Measurements from ENCODE around the gene TMEFF1.

TMEFF1 gene

GRCh38 chr9:100485196-100485595 is 12.2 kb downstream of the TMEFF1 start:
- H3K4me3 ChIP-seq (replicated peaks; ENCODE audit: low read depth, low read length) = no peak overlapping the region
- no peak for TF ChIP-seq CTCF (IDR thresholded peaks at IDR 0.05; ENCODE audit: insufficient read depth, low read length, poor library complexity, severe bottlenecking)

GRCh38 chr9:100486479-100487176 is 13.7 kb downstream of the TMEFF1 start:
- DNase-seq (ENCODE audit: extremely low read depth, insufficient read length) = no peak
- H3K4me3 ChIP-seq (replicated peaks; ENCODE audit: low read depth, low read length) = no peak overlapping the region
- H3K36me3 ChIP-seq (ENCODE audit: control insufficient read depth, insufficient read depth, low read length) = no peaks in the 10 kb centered on the region
- H3K27me3 ChIP-seq (replicated peaks; ENCODE audit: control insufficient read depth, insufficient read depth, low read length) = no peaks in the 10 kb centered on the region
- TF ChIP-seq CTCF (IDR thresholded peaks at IDR 0.05; ENCODE audit: insufficient read depth, low read length, poor library complexity, severe bottlenecking) = no peak

More at GRCh38 chr9:100485196-100485595, 12.2 kb downstream of the TMEFF1 start:
- H3K27me3 ChIP-seq (replicated peaks; ENCODE audit: control insufficient read depth, insufficient read depth, low read length) = no peaks in the 10 kb centered on the region
- H3K36me3 ChIP-seq (ENCODE audit: control insufficient read depth, insufficient read depth, low read length) = no peaks in the 10 kb centered on the region
- DNase-seq (ENCODE audit: extremely low read depth, insufficient read length) = no peak

- no peaks in the 10 kb centered on the region for H3K27me3 ChIP-seq (replicated peaks; ENCODE audit: control insufficient read depth, insufficient read depth, low read length)
- DNase-seq (ENCODE audit: extremely low read depth, insufficient read length) = no peak
- H3K36me3 ChIP-seq (ENCODE audit: control insufficient read depth, insufficient read depth, low read length) = no peaks in the 10 kb centered on the region
- H3K4me3 ChIP-seq (replicated peaks; ENCODE audit: low read depth, low read length) = no peak overlapping the region
- TF ChIP-seq CTCF (IDR thresholded peaks at IDR 0.05; ENCODE audit: insufficient read depth, low read length, poor library complexity, severe bottlenecking) = no peak
These were observed 15.2 kb downstream of the TMEFF1 start for GRCh38 chr9:100488177-100488576.

GRCh38 chr9:100489836-100490235 is 16.9 kb downstream of the TMEFF1 start:
- no peaks in the 10 kb centered on the region for H3K36me3 ChIP-seq (ENCODE audit: control insufficient read depth, insufficient read depth, low read length)
- no peak for DNase-seq (ENCODE audit: extremely low read depth, insufficient read length)
- TF ChIP-seq CTCF (IDR thresholded peaks at IDR 0.05; ENCODE audit: insufficient read depth, low read length, poor library complexity, severe bottlenecking) = no peak
- H3K4me3 ChIP-seq (replicated peaks; ENCODE audit: low read depth, low read length) = no peak overlapping the region
- H3K27me3 ChIP-seq (replicated peaks; ENCODE audit: control insufficient read depth, insufficient read depth, low read length) = no peaks in the 10 kb centered on the region

GRCh38 chr9:100492952-100493351 is 20.0 kb downstream of the TMEFF1 start:
- no peaks in the 10 kb centered on the region for H3K36me3 ChIP-seq (ENCODE audit: control insufficient read depth, insufficient read depth, low read length)
- H3K4me3 ChIP-seq (replicated peaks; ENCODE audit: low read depth, low read length) = no peak overlapping the region
- TF ChIP-seq CTCF (IDR thresholded peaks at IDR 0.05; ENCODE audit: insufficient read depth, low read length, poor library complexity, severe bottlenecking) = no peak
- no peaks in the 10 kb centered on the region for H3K27me3 ChIP-seq (replicated peaks; ENCODE audit: control insufficient read depth, insufficient read depth, low read length)
- DNase-seq (ENCODE audit: extremely low read depth, insufficient read length) = no peak

- TF ChIP-seq CTCF (IDR thresholded peaks at IDR 0.05; ENCODE audit: insufficient read depth, low read length, poor library complexity, severe bottlenecking) = no peak
- no peaks in the 10 kb centered on the region for H3K27me3 ChIP-seq (replicated peaks; ENCODE audit: control insufficient read depth, insufficient read depth, low read length)
- H3K36me3 ChIP-seq (ENCODE audit: control insufficient read depth, insufficient read depth, low read length) = no peaks in the 10 kb centered on the region
- no peak for DNase-seq (ENCODE audit: extremely low read depth, insufficient read length)
- no peak overlapping the region for H3K4me3 ChIP-seq (replicated peaks; ENCODE audit: low read depth, low read length)
These were observed 25.6 kb downstream of the TMEFF1 start for GRCh38 chr9:100498592-100498991.
